Loucy (cell line): ENCODE results near the gene OR7C1.

Experiments used
- EZH2phosphoT487 ChIP-seq: fragments of 200-600 bp; IDR thresholded peaks from 2 replicates; pipeline ENCODE4 v1.6.1; 2018; ENCODE audit warnings: antibody characterized with exemption, mild to moderate bottlenecking, moderate library complexity, borderline replicate concordance
- TF ChIP-seq, protein P1 (sequence below): fragments of 200-600 bp; sonication (generic); conservative IDR thresholded peaks from 2 replicates; pipeline ENCODE4 v1.5.1; 2014; ENCODE audit warnings: mild to moderate bottlenecking, antibody characterized with exemption, low read length

DNA sequence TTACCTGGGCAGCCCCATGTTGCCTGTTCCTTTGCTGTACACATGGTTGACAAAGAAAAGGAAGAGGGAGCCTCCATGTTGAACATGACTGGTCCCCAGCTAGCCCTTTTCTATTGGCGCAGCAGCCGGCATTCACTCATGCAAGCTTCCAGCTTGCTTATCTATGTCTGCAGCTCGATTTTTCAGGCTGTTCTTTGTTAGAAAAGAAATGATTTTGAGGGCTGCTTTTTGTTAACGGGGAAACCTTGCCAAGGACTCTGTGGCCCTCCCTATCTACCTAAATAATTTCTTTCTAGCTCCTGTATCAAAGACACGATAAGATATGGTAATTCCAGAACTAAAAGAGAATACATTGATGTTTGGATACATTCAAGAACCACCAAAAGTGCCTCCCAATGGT is 36.2 kb downstream of the OR7C1 start:
- TF ChIP-seq, protein P1, sequence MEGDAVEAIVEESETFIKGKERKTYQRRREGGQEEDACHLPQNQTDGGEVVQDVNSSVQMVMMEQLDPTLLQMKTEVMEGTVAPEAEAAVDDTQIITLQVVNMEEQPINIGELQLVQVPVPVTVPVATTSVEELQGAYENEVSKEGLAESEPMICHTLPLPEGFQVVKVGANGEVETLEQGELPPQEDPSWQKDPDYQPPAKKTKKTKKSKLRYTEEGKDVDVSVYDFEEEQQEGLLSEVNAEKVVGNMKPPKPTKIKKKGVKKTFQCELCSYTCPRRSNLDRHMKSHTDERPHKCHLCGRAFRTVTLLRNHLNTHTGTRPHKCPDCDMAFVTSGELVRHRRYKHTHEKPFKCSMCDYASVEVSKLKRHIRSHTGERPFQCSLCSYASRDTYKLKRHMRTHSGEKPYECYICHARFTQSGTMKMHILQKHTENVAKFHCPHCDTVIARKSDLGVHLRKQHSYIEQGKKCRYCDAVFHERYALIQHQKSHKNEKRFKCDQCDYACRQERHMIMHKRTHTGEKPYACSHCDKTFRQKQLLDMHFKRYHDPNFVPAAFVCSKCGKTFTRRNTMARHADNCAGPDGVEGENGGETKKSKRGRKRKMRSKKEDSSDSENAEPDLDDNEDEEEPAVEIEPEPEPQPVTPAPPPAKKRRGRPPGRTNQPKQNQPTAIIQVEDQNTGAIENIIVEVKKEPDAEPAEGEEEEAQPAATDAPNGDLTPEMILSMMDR = no peak
- no peak for TF ChIP-seq EZH2phosphoT487
